Liver (tissue), 3 donors: Measurements from ENCODE around the gene LELP1.

Experiments used
- EGR1 ChIP-seq, 2 donors: IDR thresholded peaks; 2 replicates each; pipeline ENCODE4 v1.6.1; 2016 to 2018; ENCODE audit warnings: antibody characterized with exemption in 2 of 2, low read depth in 2 of 2
- HNF4G ChIP-seq: IDR thresholded peaks from 2 replicates; pipeline ENCODE4 v1.6.1; 2016; ENCODE audit warnings: antibody characterized with exemption
- JUND ChIP-seq, 2 donors: IDR thresholded peaks; 2 replicates each; pipeline ENCODE4 v1.6.1; 2016; ENCODE audit warnings: antibody characterized with exemption in 2 of 2
- NR2F2 ChIP-seq: IDR thresholded peaks from 2 replicates; pipeline ENCODE4 v1.6.1; 2016; ENCODE audit warnings: antibody characterized with exemption
- RAD21 ChIP-seq, 2 donors: IDR thresholded peaks; 2 replicates each; pipeline ENCODE4 v1.6.1; 2016; ENCODE audit warnings: antibody characterized with exemption in 2 of 2, mild to moderate bottlenecking in 2 of 2
- SP1 ChIP-seq: IDR thresholded peaks from 2 replicates; pipeline ENCODE4 v1.6.1; 2018; ENCODE audit warnings: antibody characterized with exemption, mild to moderate bottlenecking
- TAF1 ChIP-seq: conservative IDR thresholded peaks from 2 replicates; pipeline ENCODE4 v1.6.1; 2016; ENCODE audit warnings: antibody characterized with exemption, mild to moderate bottlenecking
- YY1 ChIP-seq: IDR thresholded peaks from 2 replicates; pipeline ENCODE4 v1.6.1; 2016; ENCODE audit warnings: antibody characterized with exemption, mild to moderate bottlenecking
- TF ChIP-seq, protein P1 (sequence below): fragments of 150-350 bp; IDR thresholded peaks from 2 replicates; pipeline ENCODE4 v1.5.1; 2017; ENCODE audit warnings: improper control_type of control experiment, low read depth, low read length; ENCODE audit not compliant: missing input control
- TF ChIP-seq, protein P2 (sequence below): IDR thresholded peaks from 2 replicates; pipeline ENCODE4 v1.6.1; 2016; ENCODE audit warnings: antibody characterized with exemption
- TF ChIP-seq, protein P3 (sequence below): IDR thresholded peaks from 2 replicates; pipeline ENCODE4 v1.6.1; 2016; ENCODE audit warnings: antibody characterized with exemption, mild to moderate bottlenecking
- donor health status: healthy.
- donor health status: healthy.

DNA sequence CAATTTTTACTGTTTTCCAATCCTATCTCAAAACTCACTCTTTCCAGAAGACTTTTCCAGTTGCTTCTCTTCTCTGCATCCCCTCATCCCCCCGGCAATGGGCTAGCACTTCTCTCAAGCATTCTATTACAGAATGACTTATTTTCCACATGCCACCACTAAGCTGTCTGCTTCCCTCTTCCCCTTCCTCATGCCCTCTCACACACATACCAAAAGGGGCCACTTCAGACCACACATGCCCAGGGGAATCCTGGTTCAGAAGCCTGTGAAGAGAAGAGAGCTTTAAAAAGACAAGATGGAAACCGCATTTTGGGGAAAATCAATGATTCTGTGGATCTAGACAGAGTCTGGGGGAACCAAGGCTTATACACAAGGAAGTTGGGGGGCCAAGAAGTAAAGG is 47.9 kb downstream of the LELP1 start:
- no peak for TF ChIP-seq NR2F2
- TF ChIP-seq SP1: no peak
- TF ChIP-seq HNF4G: no peak
- TF ChIP-seq, protein P1, sequence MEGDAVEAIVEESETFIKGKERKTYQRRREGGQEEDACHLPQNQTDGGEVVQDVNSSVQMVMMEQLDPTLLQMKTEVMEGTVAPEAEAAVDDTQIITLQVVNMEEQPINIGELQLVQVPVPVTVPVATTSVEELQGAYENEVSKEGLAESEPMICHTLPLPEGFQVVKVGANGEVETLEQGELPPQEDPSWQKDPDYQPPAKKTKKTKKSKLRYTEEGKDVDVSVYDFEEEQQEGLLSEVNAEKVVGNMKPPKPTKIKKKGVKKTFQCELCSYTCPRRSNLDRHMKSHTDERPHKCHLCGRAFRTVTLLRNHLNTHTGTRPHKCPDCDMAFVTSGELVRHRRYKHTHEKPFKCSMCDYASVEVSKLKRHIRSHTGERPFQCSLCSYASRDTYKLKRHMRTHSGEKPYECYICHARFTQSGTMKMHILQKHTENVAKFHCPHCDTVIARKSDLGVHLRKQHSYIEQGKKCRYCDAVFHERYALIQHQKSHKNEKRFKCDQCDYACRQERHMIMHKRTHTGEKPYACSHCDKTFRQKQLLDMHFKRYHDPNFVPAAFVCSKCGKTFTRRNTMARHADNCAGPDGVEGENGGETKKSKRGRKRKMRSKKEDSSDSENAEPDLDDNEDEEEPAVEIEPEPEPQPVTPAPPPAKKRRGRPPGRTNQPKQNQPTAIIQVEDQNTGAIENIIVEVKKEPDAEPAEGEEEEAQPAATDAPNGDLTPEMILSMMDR: no peak
- TF ChIP-seq, protein P2, sequence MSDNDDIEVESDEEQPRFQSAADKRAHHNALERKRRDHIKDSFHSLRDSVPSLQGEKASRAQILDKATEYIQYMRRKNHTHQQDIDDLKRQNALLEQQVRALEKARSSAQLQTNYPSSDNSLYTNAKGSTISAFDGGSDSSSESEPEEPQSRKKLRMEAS: no peak
- TF ChIP-seq YY1: no peak
- no peak for TF ChIP-seq EGR1 (IDR thresholded peaks at IDR 0.05; ENCODE audit: low read depth in 2 of 2)
- no peak for TF ChIP-seq RAD21 (IDR thresholded peaks at IDR 0.05)
- TF ChIP-seq JUND (IDR thresholded peaks at IDR 0.05): no peak
- no peak for TF ChIP-seq TAF1
- TF ChIP-seq, protein P3, sequence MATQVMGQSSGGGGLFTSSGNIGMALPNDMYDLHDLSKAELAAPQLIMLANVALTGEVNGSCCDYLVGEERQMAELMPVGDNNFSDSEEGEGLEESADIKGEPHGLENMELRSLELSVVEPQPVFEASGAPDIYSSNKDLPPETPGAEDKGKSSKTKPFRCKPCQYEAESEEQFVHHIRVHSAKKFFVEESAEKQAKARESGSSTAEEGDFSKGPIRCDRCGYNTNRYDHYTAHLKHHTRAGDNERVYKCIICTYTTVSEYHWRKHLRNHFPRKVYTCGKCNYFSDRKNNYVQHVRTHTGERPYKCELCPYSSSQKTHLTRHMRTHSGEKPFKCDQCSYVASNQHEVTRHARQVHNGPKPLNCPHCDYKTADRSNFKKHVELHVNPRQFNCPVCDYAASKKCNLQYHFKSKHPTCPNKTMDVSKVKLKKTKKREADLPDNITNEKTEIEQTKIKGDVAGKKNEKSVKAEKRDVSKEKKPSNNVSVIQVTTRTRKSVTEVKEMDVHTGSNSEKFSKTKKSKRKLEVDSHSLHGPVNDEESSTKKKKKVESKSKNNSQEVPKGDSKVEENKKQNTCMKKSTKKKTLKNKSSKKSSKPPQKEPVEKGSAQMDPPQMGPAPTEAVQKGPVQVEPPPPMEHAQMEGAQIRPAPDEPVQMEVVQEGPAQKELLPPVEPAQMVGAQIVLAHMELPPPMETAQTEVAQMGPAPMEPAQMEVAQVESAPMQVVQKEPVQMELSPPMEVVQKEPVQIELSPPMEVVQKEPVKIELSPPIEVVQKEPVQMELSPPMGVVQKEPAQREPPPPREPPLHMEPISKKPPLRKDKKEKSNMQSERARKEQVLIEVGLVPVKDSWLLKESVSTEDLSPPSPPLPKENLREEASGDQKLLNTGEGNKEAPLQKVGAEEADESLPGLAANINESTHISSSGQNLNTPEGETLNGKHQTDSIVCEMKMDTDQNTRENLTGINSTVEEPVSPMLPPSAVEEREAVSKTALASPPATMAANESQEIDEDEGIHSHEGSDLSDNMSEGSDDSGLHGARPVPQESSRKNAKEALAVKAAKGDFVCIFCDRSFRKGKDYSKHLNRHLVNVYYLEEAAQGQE: no peak
